Tibial artery (tissue), 4 donors: Measurements from ENCODE around the gene OBSL1.

Experiments used
- DNase-seq, 2 donors: peaks; one replicate each; pipeline ENCODE4 v3.0.0-alpha.2; 2019
- H3K27ac ChIP-seq, 2 donors: fragments of 200-600 bp; sonication (generic) in 1 of 2; 1 replicate in 1 of 2; 2 replicates in 1 of 2; pipeline ENCODE4 v1.5.1; 2018 to 2019; ENCODE audit warnings: mild to moderate bottlenecking in 1 of 2
- H3K27me3 ChIP-seq, 2 donors: fragments of 200-600 bp; sonication (generic) in 1 of 2; one replicate each; pipeline versions ENCODE4 v1.5.1 to v1.6.0; 2016 to 2019
- H3K36me3 ChIP-seq, 3 donors: fragments of 200-600 bp; sonication (generic) in 2 of 3; one replicate each; pipeline ENCODE4 v1.5.1; 2016 to 2019; ENCODE audit warnings: mild to moderate bottlenecking in 2 of 3
- H3K4me1 ChIP-seq, 4 donors: fragments of 200-600 bp; sonication (generic) in 2 of 4; 1 replicate in 3 of 4; 2 replicates in 1 of 4; pipeline ENCODE4 v1.5.1; 2016 to 2019
- H3K4me3 ChIP-seq, 2 donors: fragments of 200-600 bp; sonication (generic) in 1 of 2; 1 replicate in 1 of 2; 2 replicates in 1 of 2; pipeline ENCODE4 v1.5.1; 2018 to 2019; ENCODE audit warnings: mild to moderate bottlenecking in 2 of 2
- H3K9me3 ChIP-seq, 3 donors: fragments of 200-600 bp; sonication (generic) in 1 of 3; one replicate each; pipeline ENCODE4 v1.5.1; 2016 to 2019
- intact Hi-C: fragments of 100-400 bp; cut with DNase I; formaldehyde crosslinking; loops from one replicate; pipeline ENCODE4 v1.15.0; 2023; ENCODE audit warnings: low total_unique reads
- TF ChIP-seq, protein P1 (sequence below), 2 experiments: fragments of 200-600 bp in 1 of 2; fragments of 450-650 bp in 1 of 2; IDR thresholded peaks; one replicate each; pipeline ENCODE4 v1.5.1; 2017 to 2019; ENCODE audit warnings: antibody characterized with exemption in 2 of 2, mild to moderate bottlenecking in 1 of 2, moderate library complexity in 1 of 2

OBSL1 gene

DNA sequence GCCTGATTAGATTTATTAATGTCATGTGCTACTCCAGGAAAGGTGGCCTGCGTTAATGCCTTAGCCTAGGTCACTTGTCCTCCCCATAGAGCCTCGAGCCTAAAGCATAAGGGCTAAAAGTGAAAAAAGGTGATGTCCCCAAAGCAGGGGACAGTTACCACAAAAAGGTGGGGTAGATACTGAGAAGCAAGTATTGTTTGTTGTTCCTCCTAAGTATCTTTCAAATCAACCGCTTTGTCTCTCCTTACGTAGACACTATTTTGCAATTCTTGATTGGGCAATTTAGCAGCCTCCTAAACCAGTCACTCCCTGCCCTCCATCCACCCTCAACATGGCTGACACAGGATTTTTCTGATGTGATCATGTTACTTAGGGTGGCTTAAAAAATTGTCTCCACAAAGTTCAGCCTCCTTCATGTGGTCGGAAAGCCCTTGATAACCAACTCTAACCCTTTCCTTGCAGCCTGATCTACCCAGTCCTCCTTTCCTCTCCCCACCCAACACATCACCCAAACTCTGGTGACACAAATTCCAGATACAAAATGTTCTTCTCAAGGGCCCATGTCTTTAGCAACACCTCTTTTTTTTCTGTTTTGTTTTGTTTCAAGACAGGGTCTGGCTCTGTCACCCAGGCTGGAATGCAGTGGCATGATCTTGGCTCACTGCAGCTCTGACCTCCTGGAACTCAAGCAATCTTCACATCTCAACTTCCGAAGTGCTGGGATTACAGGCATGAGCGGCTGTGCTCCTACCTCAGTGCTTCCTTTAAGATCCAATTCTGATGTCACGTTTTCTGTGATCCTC lies 7.7 kb upstream of the OBSL1 start:
- no peak for DNase-seq
- no peaks in the 10 kb centered on the region for H3K4me1 ChIP-seq
- no peak overlapping the region for H3K27ac ChIP-seq
- intact Hi-C loops, result no loop called here
- no peak overlapping the region for H3K4me3 ChIP-seq
- H3K9me3 ChIP-seq, result no peaks in the 10 kb centered on the region
- TF ChIP-seq, protein P1, sequence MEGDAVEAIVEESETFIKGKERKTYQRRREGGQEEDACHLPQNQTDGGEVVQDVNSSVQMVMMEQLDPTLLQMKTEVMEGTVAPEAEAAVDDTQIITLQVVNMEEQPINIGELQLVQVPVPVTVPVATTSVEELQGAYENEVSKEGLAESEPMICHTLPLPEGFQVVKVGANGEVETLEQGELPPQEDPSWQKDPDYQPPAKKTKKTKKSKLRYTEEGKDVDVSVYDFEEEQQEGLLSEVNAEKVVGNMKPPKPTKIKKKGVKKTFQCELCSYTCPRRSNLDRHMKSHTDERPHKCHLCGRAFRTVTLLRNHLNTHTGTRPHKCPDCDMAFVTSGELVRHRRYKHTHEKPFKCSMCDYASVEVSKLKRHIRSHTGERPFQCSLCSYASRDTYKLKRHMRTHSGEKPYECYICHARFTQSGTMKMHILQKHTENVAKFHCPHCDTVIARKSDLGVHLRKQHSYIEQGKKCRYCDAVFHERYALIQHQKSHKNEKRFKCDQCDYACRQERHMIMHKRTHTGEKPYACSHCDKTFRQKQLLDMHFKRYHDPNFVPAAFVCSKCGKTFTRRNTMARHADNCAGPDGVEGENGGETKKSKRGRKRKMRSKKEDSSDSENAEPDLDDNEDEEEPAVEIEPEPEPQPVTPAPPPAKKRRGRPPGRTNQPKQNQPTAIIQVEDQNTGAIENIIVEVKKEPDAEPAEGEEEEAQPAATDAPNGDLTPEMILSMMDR (IDR thresholded peaks at IDR 0.05), result no peak
- H3K27me3 ChIP-seq, result peaks cover 0 to 22% of the 10 kb centered on the region in 2 donors
- H3K36me3 ChIP-seq, result no peaks in the 10 kb centered on the region

DNA sequence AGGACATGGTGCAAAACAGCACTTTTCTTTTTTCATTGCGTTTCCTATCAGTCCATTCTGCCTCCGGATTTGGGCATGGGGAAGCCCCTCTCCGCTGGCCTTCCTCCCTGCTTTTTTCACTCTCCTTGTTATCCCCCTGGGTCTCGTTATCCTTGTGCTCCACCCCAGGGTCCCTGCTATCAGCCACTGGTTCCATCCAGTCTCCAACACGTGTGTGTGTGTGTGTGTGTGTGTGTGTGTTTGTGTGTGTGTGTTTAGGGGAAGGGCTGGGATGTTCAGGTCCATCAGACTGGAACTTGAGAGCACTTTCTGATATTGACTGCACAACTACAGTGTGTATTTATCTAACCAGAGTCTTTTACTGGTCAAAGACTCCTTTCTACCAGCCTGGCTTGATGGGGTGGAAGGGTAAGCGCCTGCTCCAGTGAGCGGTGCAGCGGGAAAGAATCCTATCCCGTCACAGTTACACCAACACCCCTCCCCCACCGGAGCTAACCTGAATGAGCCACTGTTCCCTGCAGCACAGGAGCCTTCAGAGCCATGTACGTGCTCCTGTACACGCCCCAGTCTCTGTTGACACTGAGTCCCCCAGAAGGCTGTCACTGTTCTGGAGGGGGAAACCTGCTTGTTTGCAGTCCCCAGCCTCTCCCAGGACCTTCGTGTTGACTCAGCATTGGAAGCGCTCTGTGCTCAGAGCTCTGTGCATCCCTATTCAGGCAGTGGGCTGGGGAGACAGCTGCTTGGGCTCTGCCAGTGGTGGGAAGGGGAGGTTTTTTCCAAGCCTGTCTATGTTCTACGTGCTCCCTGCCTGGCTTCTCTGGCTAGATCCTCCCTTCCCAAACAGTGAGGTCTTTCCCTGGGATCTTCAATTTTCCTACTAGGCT lies 5.4 kb upstream of the OBSL1 start:
- H3K27me3 ChIP-seq, result peaks cover 0 to 22% of the 10 kb centered on the region in 2 donors
- no peak for DNase-seq
- TF ChIP-seq, protein P1 (IDR thresholded peaks at IDR 0.05), result no peak
- intact Hi-C loops, result no loop called here
- H3K4me1 ChIP-seq, result peaks cover 0 to 4% (median under 1%) of the 10 kb centered on the region in 4 donors
- H3K36me3 ChIP-seq, result no peaks in the 10 kb centered on the region
- no peak overlapping the region for H3K4me3 ChIP-seq
- no peaks in the 10 kb centered on the region for H3K9me3 ChIP-seq
- no peak overlapping the region for H3K27ac ChIP-seq

DNA sequence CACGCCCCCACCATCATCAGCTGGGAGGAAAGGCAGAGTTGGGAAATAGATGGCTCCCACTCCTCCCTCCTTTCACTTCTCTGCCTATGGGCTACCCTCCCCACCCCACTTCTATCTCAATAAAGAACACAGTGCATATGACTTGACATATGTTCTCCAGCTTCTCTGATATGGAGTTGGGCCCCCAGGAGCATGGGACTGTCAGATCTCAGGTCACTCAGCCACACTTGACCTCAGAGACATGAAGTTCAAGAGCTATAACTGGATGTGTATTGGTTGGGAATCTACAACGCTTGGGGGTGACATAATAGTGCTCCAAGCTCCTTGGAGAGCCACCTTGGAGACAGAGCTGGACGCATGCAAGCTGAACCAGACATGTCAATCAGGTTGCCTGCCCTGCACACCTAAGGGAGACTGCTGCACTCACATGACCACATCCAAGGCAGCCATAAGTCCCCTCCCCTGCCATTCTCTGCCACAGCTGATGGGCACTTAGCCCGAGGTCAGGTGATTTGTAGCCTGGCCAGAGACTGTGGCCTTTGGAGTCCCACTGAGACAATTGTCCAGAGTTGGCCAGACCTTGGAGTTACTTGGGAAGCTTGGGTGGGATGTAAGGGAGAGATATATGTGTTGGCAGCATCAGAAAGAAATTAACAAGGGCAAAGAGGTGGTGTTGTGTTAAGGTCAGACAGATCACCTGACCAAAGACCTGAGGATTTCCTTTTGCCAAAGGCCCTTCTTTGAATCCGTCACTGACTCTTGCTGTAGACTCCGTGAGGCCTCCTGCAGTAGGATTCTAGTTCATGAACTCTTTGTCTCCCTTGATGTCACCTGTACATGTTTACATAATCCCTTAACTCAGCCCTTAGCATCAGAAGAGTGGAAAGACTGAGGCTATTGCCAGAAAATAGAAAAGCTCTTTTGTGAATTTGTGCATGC lies 4.5 kb upstream of the OBSL1 start:
- Histone ChIP-seq H3K27me3 (peaks cover 0 to 22% of the 10 kb centered on the region in 2 donors), H3K4me1 (peaks cover 0 to 9% (median 2%) of the 10 kb centered on the region in 4 donors), H3K36me3 (no peaks in the 10 kb centered on the region), H3K9me3 (no peaks in the 10 kb centered on the region), H3K27ac (no peak overlapping the region), H3K4me3 (no peak overlapping the region)
- intact Hi-C loops, result no loop called here
- DNase-seq, result no peak
- TF ChIP-seq, protein P1 (IDR thresholded peaks at IDR 0.05), result no peak

DNA sequence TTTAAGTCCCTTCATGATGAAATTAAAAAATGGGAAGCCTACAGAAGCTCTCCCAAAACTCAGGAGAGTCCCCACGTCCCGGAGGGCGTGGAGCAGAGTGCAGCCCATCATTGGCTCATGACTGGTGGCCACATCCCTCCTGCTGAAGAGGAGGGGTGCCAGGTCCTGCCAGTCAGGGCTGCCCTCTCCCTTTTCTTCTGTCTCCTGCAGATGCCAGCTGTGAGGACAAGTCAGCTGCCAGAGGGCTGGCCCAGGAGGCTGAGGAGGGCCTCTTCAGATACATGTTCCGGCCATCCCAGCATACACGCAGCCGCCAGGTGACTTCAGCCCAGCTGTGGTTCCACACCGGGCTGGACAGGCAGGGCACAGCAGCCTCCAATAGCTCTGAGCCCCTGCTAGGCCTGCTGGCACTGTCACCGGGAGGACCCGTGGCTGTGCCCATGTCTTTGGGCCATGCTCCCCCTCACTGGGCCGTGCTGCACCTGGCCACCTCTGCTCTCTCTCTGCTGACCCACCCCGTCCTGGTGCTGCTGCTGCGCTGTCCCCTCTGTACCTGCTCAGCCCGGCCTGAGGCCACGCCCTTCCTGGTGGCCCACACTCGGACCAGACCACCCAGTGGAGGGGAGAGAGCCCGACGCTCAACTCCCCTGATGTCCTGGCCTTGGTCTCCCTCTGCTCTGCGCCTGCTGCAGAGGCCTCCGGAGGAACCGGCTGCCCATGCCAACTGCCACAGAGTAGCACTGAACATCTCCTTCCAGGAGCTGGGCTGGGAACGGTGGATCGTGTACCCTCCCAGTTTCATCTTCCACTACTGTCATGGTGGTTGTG lies 3.4 kb upstream of the OBSL1 start:
- no peaks in the 10 kb centered on the region for H3K9me3 ChIP-seq
- H3K36me3 ChIP-seq, result no peaks in the 10 kb centered on the region
- H3K4me1 ChIP-seq, result peaks cover 0 to 15% (median 7%) of the 10 kb centered on the region in 4 donors
- peaks cover 0 to 22% of the 10 kb centered on the region in 2 donors for H3K27me3 ChIP-seq
- no peak overlapping the region for H3K27ac ChIP-seq
- H3K4me3 ChIP-seq, result no peak overlapping the region
- intact Hi-C loops, result no loop called here
- TF ChIP-seq, protein P1 (IDR thresholded peaks at IDR 0.05), result no peak
- no peak for DNase-seq
